ENCODE data around the gene AVPR1B. TPM values are rescaled to one million over a fixed set of nuclear protein-coding genes. Genes with fewer than 3 reads are reported as not detected.

The AVPR1B gene
- total and polyA plus RNA-seq, 2 of the 13 experiments (the other 11 are each of a cell fraction or from before 2014, with no cell fraction given) = 0.05 TPM; not detected in 1

DNA sequence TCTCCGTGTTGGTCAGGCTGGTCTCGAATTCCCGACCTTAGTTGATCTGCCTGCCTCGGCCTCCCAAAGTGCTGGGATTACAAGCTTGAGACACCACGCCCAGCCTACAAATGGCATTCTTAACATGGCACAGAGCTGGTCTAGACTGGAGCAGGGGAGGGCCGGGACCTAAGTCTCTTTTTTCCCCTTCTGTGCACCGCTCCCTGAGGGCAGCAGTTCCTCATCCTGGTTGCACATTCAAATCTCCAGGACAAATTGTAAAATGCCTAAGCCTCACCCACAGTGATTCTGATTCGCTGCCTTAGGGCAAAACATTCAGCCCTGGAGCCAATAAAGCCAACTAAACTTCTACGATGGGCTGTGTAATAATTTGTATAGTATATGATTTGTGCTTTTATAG is 10.1 kb upstream of the AVPR1B start:
- no peaks in the 10 kb centered on the region for H3K79me2 ChIP-seq (ENCODE audit: insufficient read depth, low read length)
- no peaks in the 10 kb centered on the region for H3K9me3 ChIP-seq (ENCODE audit: low read length)
- H3K36me3 ChIP-seq (replicated peaks in 1 of 2; ENCODE audit: control insufficient read depth in 1 of 2, insufficient read depth in 2 of 2, low read length in 2 of 2) = no peaks in the 10 kb centered on the region
- POLR2A ChIA-PET = no interaction called here
- DNase-seq (ENCODE audit: low spot score) = no peak
- FAIRE-seq = no peak
- no peak for ATAC-seq
- H3K27ac ChIP-seq (ENCODE audit: extremely low read length, insufficient read depth, low read length) = no peak overlapping the region
- no TSS peak for BruUV-seq (replicated peaks)
- no peaks in the 10 kb centered on the region for H4K20me1 ChIP-seq (ENCODE audit: insufficient read depth, low read length)
- no peak overlapping the region for H3K4me2 ChIP-seq (ENCODE audit: low read depth, low read length)
- intact Hi-C loops (cut with micrococcal nuclease; ENCODE audit: unreplicated experiment) = no loop called here
- H3K9ac ChIP-seq (ENCODE audit: insufficient read depth, low read depth, low read length) = no peak overlapping the region
- no peak overlapping the region for H3K4me3 ChIP-seq (replicated peaks in 1 of 3; ENCODE audit: insufficient read depth in 1 of 3, low read depth in 2 of 3, low read length in 3 of 3)
- H2AFZ ChIP-seq (ENCODE audit: low read length) = no peak overlapping the region
- no peaks in the 10 kb centered on the region for H3K4me1 ChIP-seq (ENCODE audit: insufficient read depth, low read length)
- 36% methylated on average over 9 of the region's 9 CpGs for WGBS (ENCODE audit: low lambda C conversion rate)
- H3K27me3 ChIP-seq (ENCODE audit: control insufficient read depth in 1 of 2, insufficient read depth in 2 of 2, low read length in 2 of 2) = peaks cover 0 to 32% of the 10 kb centered on the region in 2 experiments; a peak in 4 of 5 replicates
- in situ Hi-C loops (cut with HindIII; ENCODE audit: extremely low pct_ligation_motif_present, low pct_unique_long_range_greater_than_20kb) = no loop called here
- TF ChIP-seq ZNF589 (CRISPR knock-in tag; conservative IDR thresholded peaks at IDR 0.05) = no peak
- no peak for TF ChIP-seq MAFF (IDR thresholded peaks at IDR 0.05; ENCODE audit: low read depth, low read length)
- no peak for TF ChIP-seq POLR2AphosphoS2 (IDR thresholded peaks at IDR 0.05; ENCODE audit: low read depth, low read length)
- TF ChIP-seq, protein P1, sequence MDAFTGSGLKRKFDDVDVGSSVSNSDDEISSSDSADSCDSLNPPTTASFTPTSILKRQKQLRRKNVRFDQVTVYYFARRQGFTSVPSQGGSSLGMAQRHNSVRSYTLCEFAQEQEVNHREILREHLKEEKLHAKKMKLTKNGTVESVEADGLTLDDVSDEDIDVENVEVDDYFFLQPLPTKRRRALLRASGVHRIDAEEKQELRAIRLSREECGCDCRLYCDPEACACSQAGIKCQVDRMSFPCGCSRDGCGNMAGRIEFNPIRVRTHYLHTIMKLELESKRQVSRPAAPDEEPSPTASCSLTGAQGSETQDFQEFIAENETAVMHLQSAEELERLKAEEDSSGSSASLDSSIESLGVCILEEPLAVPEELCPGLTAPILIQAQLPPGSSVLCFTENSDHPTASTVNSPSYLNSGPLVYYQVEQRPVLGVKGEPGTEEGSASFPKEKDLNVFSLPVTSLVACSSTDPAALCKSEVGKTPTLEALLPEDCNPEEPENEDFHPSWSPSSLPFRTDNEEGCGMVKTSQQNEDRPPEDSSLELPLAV (CRISPR knock-in tag; conservative IDR thresholded peaks at IDR 0.05; ENCODE audit: low read depth) = no peak
- TF ChIP-seq SKIL (CRISPR knock-in tag; IDR thresholded peaks at IDR 0.05; ENCODE audit: borderline replicate concordance) = no peak
- TF ChIP-seq ZBTB34 (CRISPR knock-in tag; IDR thresholded peaks at IDR 0.05) = no peak
- no peak for TF ChIP-seq ZNF17 (CRISPR knock-in tag; IDR thresholded peaks at IDR 0.05)
- no peak for TF ChIP-seq NFKB2 (CRISPR knock-in tag; IDR thresholded peaks at IDR 0.05; ENCODE audit: borderline replicate concordance)
- TF ChIP-seq SSRP1 (CRISPR knock-in tag; IDR thresholded peaks at IDR 0.05) = no peak
- TF ChIP-seq ZNF569 (CRISPR knock-in tag; IDR thresholded peaks at IDR 0.05; ENCODE audit: borderline replicate concordance) = no peak
- TF ChIP-seq, protein P2, sequence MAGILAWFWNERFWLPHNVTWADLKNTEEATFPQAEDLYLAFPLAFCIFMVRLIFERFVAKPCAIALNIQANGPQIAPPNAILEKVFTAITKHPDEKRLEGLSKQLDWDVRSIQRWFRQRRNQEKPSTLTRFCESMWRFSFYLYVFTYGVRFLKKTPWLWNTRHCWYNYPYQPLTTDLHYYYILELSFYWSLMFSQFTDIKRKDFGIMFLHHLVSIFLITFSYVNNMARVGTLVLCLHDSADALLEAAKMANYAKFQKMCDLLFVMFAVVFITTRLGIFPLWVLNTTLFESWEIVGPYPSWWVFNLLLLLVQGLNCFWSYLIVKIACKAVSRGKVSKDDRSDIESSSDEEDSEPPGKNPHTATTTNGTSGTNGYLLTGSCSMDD (CRISPR knock-in tag; IDR thresholded peaks at IDR 0.05) = no peak
- TF ChIP-seq ZNF124 (CRISPR knock-in tag; IDR thresholded peaks at IDR 0.05) = no peak
- TF ChIP-seq PHF21A (CRISPR knock-in tag; IDR thresholded peaks at IDR 0.05) = no peak
- TF ChIP-seq ZBTB1 (CRISPR knock-in tag; IDR thresholded peaks at IDR 0.05; ENCODE audit: borderline replicate concordance) = no peak
- no peak for TF ChIP-seq ZFP90 (CRISPR knock-in tag; IDR thresholded peaks at IDR 0.05; ENCODE audit: borderline replicate concordance)
- CTCF ChIA-PET (ENCODE audit: low intra/inter-chr PET ratio, low total read pairs) = no interaction called here
